Stomach (tissue), 4 donors: ENCODE data around the gene AKT2.

Experiments used
- CTCF ChIP-seq, 7 experiments: fragments of 450-650 bp in 4 of 7; fragments of 200-600 bp in 3 of 7; sonication (generic) in 3 of 7; IDR thresholded peaks; one replicate each; pipeline ENCODE4 v1.5.1; 2016 to 2019; ENCODE audit warnings: antibody characterized with exemption in 7 of 7, control low read depth in 2 of 7, mild to moderate bottlenecking in 1 of 7
- EP300 ChIP-seq: sonication (generic); formaldehyde crosslinking; IDR thresholded peaks from one replicate; pipeline ENCODE4 v1.6.1; 2017; ENCODE audit warnings: antibody characterized with exemption

- TF ChIP-seq CTCF (IDR thresholded peaks at IDR 0.05) (no peak), EP300 (no peak)
Observed at GRCh38 chr19:40332669-40333068, 47.5 kb upstream of the AKT2 start.
